ENCODE measurements around the gene SPC24.
"Not testable (repeated sequence)": the region's sequence is repeated elsewhere in the genome, so short reads cannot be mapped to it uniquely, and the experiment has no call there.

DNA sequence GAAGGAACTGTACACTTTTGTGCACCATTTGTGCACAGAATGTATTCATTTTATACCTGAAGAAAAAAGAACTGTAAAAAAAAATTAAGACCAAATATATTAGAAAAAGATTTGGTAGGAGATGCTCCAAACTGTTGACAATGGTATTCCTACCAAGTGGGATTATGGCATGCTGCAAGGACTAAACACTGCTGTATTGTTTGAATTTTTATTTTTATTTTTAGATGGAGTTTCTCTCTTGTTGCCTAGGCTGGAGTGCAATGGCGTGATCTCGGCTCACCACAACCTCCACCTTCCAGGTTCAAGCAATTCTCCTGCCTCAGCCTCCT, 4.8 kb upstream of the SPC24 start:
- TF ChIP-seq BHLHE40 (IDR thresholded peaks at IDR 0.05; ENCODE audit: low read depth, low read length); CTCF (conservative IDR thresholded peaks at IDR 0.05; ENCODE audit: low read depth, low read length); RFX5 (IDR thresholded peaks at IDR 0.05; ENCODE audit: low read depth, low read length); RCOR1 (IDR thresholded peaks at IDR 0.05; ENCODE audit: insufficient replicate concordance, low read length); POLR2A (IDR thresholded peaks at IDR 0.05; ENCODE audit: low read depth, low read length); USF2 (IDR thresholded peaks at IDR 0.05; ENCODE audit: low read depth, low read length); MAZ (IDR thresholded peaks at IDR 0.05; ENCODE audit: borderline replicate concordance, low read depth, low read length); SMC3 (IDR thresholded peaks at IDR 0.05; ENCODE audit: low read depth, low read length); MXI1 (IDR thresholded peaks at IDR 0.05; ENCODE audit: borderline replicate concordance, low read depth, low read length); FOS (IDR thresholded peaks at IDR 0.05; ENCODE audit: low read depth, low read length); CEBPB (IDR thresholded peaks at IDR 0.05; ENCODE audit: low read depth, low read length); ELK1 (IDR thresholded peaks at IDR 0.05; ENCODE audit: borderline replicate concordance, low read depth, low read length); MAFK (IDR thresholded peaks at IDR 0.05; ENCODE audit: low read depth, low read length); CHD1 (IDR thresholded peaks at IDR 0.05; ENCODE audit: low read depth, low read length): not testable (repeated sequence)
